Loucy (cell line): ENCODE results near the gene UCK2.

Experiments used
- CTCF ChIP-seq: fragments of 200-600 bp; sonication (generic); conservative IDR thresholded peaks from 2 replicates; pipeline ENCODE4 v1.5.1; 2014; ENCODE audit warnings: mild to moderate bottlenecking, antibody characterized with exemption, low read length
- EZH2phosphoT487 ChIP-seq: fragments of 200-600 bp; IDR thresholded peaks from 2 replicates; pipeline ENCODE4 v1.6.1; 2018; ENCODE audit warnings: antibody characterized with exemption, mild to moderate bottlenecking, moderate library complexity, borderline replicate concordance

- TF ChIP-seq CTCF, result no peak
- TF ChIP-seq EZH2phosphoT487, result no peak
These were observed 52.5 kb downstream of the UCK2 start for GRCh38 chr1:165879946-165880345.
